Measurements from ENCODE around the gene MSX2.

The MSX2 gene

GRCh38 chr5:174724484-174725260 is at the start of gene MSX2:
Gene MSX2, plus strand, starts transcription at chr5:174724582. Its CDS starts 78 bp downstream, at chr5:174724660.
- DNase-seq: no peak

GRCh38 chr5:174675110-174675509 is 49.3 kb upstream of the MSX2 start:
- no peak for DNase-seq

GRCh38 chr5:174675916-174676315 is 48.5 kb upstream of the MSX2 start:
- no peak for DNase-seq

- DNase-seq: no peak
Observed at GRCh38 chr5:174678107-174678506, 46.3 kb upstream of the MSX2 start.

GRCh38 chr5:174680901-174681565 is 43.3 kb upstream of the MSX2 start:
- no peak for DNase-seq

- no peak for DNase-seq
Observed at GRCh38 chr5:174687503-174687902, 36.9 kb upstream of the MSX2 start.

GRCh38 chr5:174688441-174689354 is 35.7 kb upstream of the MSX2 start:
- no peak for DNase-seq

- no peak for DNase-seq
Observed at GRCh38 chr5:174690271-174690670, 34.1 kb upstream of the MSX2 start.

GRCh38 chr5:174692381-174692780 is 32.0 kb upstream of the MSX2 start:
- no peak for DNase-seq

- DNase-seq: no peak
Observed at GRCh38 chr5:174692982-174693422, 31.4 kb upstream of the MSX2 start.

GRCh38 chr5:174693697-174694385 is 30.5 kb upstream of the MSX2 start:
- no peak for DNase-seq

- DNase-seq: no peak
Observed at GRCh38 chr5:174694611-174695010, 29.8 kb upstream of the MSX2 start.

GRCh38 chr5:174698156-174698555 is 26.2 kb upstream of the MSX2 start:
- DNase-seq: no peak

GRCh38 chr5:174699131-174699530 is 25.3 kb upstream of the MSX2 start:
- DNase-seq: no peak

GRCh38 chr5:174706997-174707572 is 17.3 kb upstream of the MSX2 start:
- DNase-seq: no peak

- no peak for DNase-seq
Observed at GRCh38 chr5:174707671-174708070, 16.7 kb upstream of the MSX2 start.

- no peak for DNase-seq
Observed at GRCh38 chr5:174708476-174709207, 15.7 kb upstream of the MSX2 start.

- no peak for DNase-seq
Observed at GRCh38 chr5:174714751-174715150, 9.6 kb upstream of the MSX2 start.

- no peak for DNase-seq
Observed at GRCh38 chr5:174715804-174716203, 8.6 kb upstream of the MSX2 start.

- DNase-seq: no peak
Observed at GRCh38 chr5:174717826-174718455, 6.4 kb upstream of the MSX2 start.
